IMR-90 (cell line): Measurements from ENCODE around the gene CXCL3. TPM values are rescaled to one million over a fixed set of nuclear protein-coding genes. Genes with fewer than 3 reads are reported as not detected.

Experiments used
- ATAC-seq: fragments of 200-7000 bp; cut with Tn5 transposase; 2 replicates; pipeline ENCODE4 v1.9.1; 2020; ENCODE audit warnings: low read depth, mild to moderate bottlenecking, moderate library complexity
- BruUV-seq: library from RNA; stranded (reverse); fragments of 400-500 nt; replicated peaks from 2 replicates; lab custom pipeline; 2021; lab: Mats Ljungman, UMichigan
- CTCF ChIA-PET: fragments of 300-600 bp; formaldehyde crosslinking; extraction: SDS; loops from one replicate; lab custom pipeline; 2021; ENCODE audit warnings: antibody characterized with exemption; lab: Yijun Ruan, JAX
- POLR2A ChIA-PET: fragments of 300-600 bp; sonication (Branson Sonifier 250); formaldehyde crosslinking; loops from one replicate; lab custom pipeline; 2022; ENCODE audit warnings: antibody characterized with exemption; ENCODE audit not compliant: unreplicated experiment; lab: Charles Lee
- DNase-seq: peaks from one replicate; pipeline ENCODE4 v3.0.0; 2013
- H2AFZ ChIP-seq: replicated peaks from 2 replicates; pipeline ENCODE3; 2013; ENCODE audit warnings: low read length, mild to moderate bottlenecking; ENCODE audit not compliant: poor library complexity
- H2AK5ac ChIP-seq: 2 replicates; pipeline ENCODE4 v1.6.1; 2013; ENCODE audit warnings: low read depth, low read length, inconsistent platforms
- H2AK9ac ChIP-seq: replicated peaks from 2 replicates; pipeline ENCODE3; 2013; ENCODE audit warnings: mild to moderate bottlenecking, low read depth, low read length, moderate library complexity; ENCODE audit not compliant: poor library complexity
- H2BK120ac ChIP-seq: 2 replicates; pipeline ENCODE4 v1.6.1; 2013; ENCODE audit warnings: low read depth, low read length, inconsistent platforms
- H2BK15ac ChIP-seq: 3 replicates; pipeline ENCODE4 v1.6.1; 2013; ENCODE audit warnings: low read depth, low read length, inconsistent platforms
- H2BK20ac ChIP-seq: 2 replicates; pipeline ENCODE4 v1.6.1; 2013; ENCODE audit warnings: low read depth, mild to moderate bottlenecking, inconsistent platforms, low read length, moderate library complexity
- H2BK5ac ChIP-seq: 2 replicates; pipeline ENCODE4 v1.6.1; 2013; ENCODE audit warnings: mild to moderate bottlenecking, low read depth, low read length, inconsistent platforms; ENCODE audit not compliant: poor library complexity, severe bottlenecking
- H3K14ac ChIP-seq: replicated peaks from 2 replicates; pipeline ENCODE4 v1.6.1; 2013; ENCODE audit warnings: low read depth, low read length, inconsistent platforms
- H3K18ac ChIP-seq: 2 replicates; pipeline ENCODE4 v1.6.1; 2013; ENCODE audit warnings: low read depth, low read length, control low read depth
- H3K23ac ChIP-seq: 2 replicates; pipeline ENCODE4 v1.6.1; 2013; ENCODE audit warnings: low read depth, low read length, inconsistent platforms
- H3K27ac ChIP-seq: 2 replicates; pipeline ENCODE4 v1.5.1; 2013; ENCODE audit warnings: mild to moderate bottlenecking, control low read depth, low read length; ENCODE audit not compliant: insufficient read depth
- H3K27me3 ChIP-seq: 2 replicates; pipeline ENCODE4 v1.6.1; 2013; ENCODE audit warnings: low read length; ENCODE audit not compliant: control insufficient read depth, insufficient read depth
- H3K36me3 ChIP-seq: 2 replicates; pipeline ENCODE4 v1.6.1; 2013; ENCODE audit warnings: low read length, mixed read lengths; ENCODE audit not compliant: control insufficient read depth, insufficient read depth
- H3K4ac ChIP-seq: 2 replicates; pipeline ENCODE4 v1.6.1; 2013; ENCODE audit warnings: low read depth, low read length, inconsistent platforms
- H3K4me1 ChIP-seq: 2 replicates; pipeline ENCODE4 v1.6.1; 2013; ENCODE audit warnings: low read length, mixed read lengths; ENCODE audit not compliant: control insufficient read depth, insufficient read depth
- H3K4me2 ChIP-seq: 2 replicates; pipeline ENCODE4 v1.6.1; 2013; ENCODE audit warnings: low read depth, mild to moderate bottlenecking, control low read depth, low read length, moderate library complexity
- H3K4me3 ChIP-seq: 2 replicates; pipeline ENCODE4 v1.5.1; 2013; ENCODE audit warnings: low read depth, mild to moderate bottlenecking, control low read depth, low read length, moderate library complexity; ENCODE audit not compliant: insufficient read depth
- H3K56ac ChIP-seq: 2 replicates; pipeline ENCODE4 v1.6.1; 2013; ENCODE audit warnings: low read length, inconsistent platforms; ENCODE audit not compliant: insufficient read depth; ENCODE audit errors: extremely low read depth
- H3K79me1 ChIP-seq, 2 experiments: 2 replicates each; pipeline ENCODE4 v1.6.1; 2013; ENCODE audit warnings: low read length in 2 of 2, inconsistent platforms in 1 of 2, low read depth in 1 of 2
- H3K9ac ChIP-seq: 2 replicates; pipeline ENCODE4 v1.6.1; 2013; ENCODE audit warnings: low read depth, low read length, control low read depth
- H3K9me1 ChIP-seq: 2 replicates; pipeline ENCODE4 v1.6.1; 2013; ENCODE audit warnings: low read length, inconsistent platforms; ENCODE audit not compliant: insufficient read depth
- H3K9me3 ChIP-seq: 2 replicates; pipeline ENCODE4 v1.6.1; 2013; ENCODE audit warnings: low read length; ENCODE audit not compliant: control insufficient read depth, insufficient read depth
- H4K20me1 ChIP-seq: 2 replicates; pipeline ENCODE4 v1.6.1; 2013; ENCODE audit warnings: low read length, inconsistent platforms; ENCODE audit not compliant: insufficient read depth
- H4K5ac ChIP-seq: 2 replicates; pipeline ENCODE4 v1.6.1; 2013; ENCODE audit warnings: mild to moderate bottlenecking, low read depth, low read length, control low read depth
- H4K8ac ChIP-seq, 2 experiments: 2 replicates each; pipeline ENCODE4 v1.6.1; 2013; ENCODE audit warnings: low read depth in 2 of 2, low read length in 2 of 2, control low read depth in 1 of 2, inconsistent platforms in 1 of 2
- H4K91ac ChIP-seq: 2 replicates; pipeline ENCODE4 v1.6.1; 2013; ENCODE audit warnings: low read depth, low read length, inconsistent platforms; ENCODE audit not compliant: insufficient read depth
- CHD1 ChIP-seq: IDR thresholded peaks from 2 replicates; pipeline ENCODE4 v1.6.1; 2012; ENCODE audit warnings: low read depth, low read length, improper control_type of control experiment
- MAFK ChIP-seq: IDR thresholded peaks from 2 replicates; pipeline ENCODE4 v1.6.1; 2012; ENCODE audit warnings: low read depth, low read length, improper control_type of control experiment
- RFX5 ChIP-seq: IDR thresholded peaks from 2 replicates; pipeline ENCODE4 v1.8.0; 2012; ENCODE audit warnings: low read depth, mild to moderate bottlenecking, low read length, moderate library complexity
- WGBS, 2 experiments: methylation state at CpG; one replicate each; pipeline versions ENCODE4 v1.1.5 to v1.1.7; 2013; ENCODE audit warnings: missing lambda C conversion rate in 2 of 2; ENCODE audit not compliant: insufficient read length in 1 of 2; ENCODE audit errors: extremely low coverage in 2 of 2; 5-methylcytosine and 5-hydroxymethylcytosine counted together
- dilution Hi-C: fragments of 300-500 bp; cut with HindIII; formaldehyde crosslinking; loops from one replicate; pipeline ENCODE4 v1.14.3; 2018; ENCODE audit warnings: low sequenced_read_pairs; ENCODE audit not compliant: unreplicated experiment
- in situ Hi-C: fragments of 300-500 bp; cut with MboI; formaldehyde crosslinking; loops from 3 replicates; pipeline ENCODE4 v1.14.3; 2019; ENCODE audit warnings: low sequenced_read_pairs, inconsistent platforms, mixed read lengths
- intact Hi-C: fragments of 100-400 bp; cut with micrococcal nuclease; formaldehyde crosslinking; loops from 2 replicates; pipeline ENCODE4 v1.10.0; 2022
- polyA plus RNA-seq, 3 experiments: library from polyadenylated mRNA; depleted of rRNA; stranded (reverse); fragments of >200 nt; gene quantifications; 2 replicates each; pipeline ENCODE4 v1.2.3, GENCODE V29; 2012; ENCODE audit warnings: low replicate concordance in 1 of 3
- total RNA-seq: library from RNA; depleted of rRNA; stranded (reverse); fragments of >200 nt; gene quantifications from 2 replicates; pipeline ENCODE4 v1.2.3, GENCODE V29; 2012

Gene CXCL3
- total and polyA plus RNA-seq, 2 of the 4 experiments (the other 2 are of a cell fraction) = 0.18 to 0.74 TPM

GRCh38 chr4:74045772-74046171 lies 7.3 kb upstream of the CXCL3 start:
- Histone ChIP-seq H3K36me3 (no peaks in the 10 kb centered on the region), H3K9me1 (no peaks in the 10 kb centered on the region), H4K91ac (no peak overlapping the region), H2BK15ac (no peak overlapping the region), H4K8ac (no peak overlapping the region), H2AK9ac (no peak overlapping the region), H3K18ac (no peak overlapping the region), H3K14ac (no peak overlapping the region), H4K20me1 (no peaks in the 10 kb centered on the region), H2BK120ac (no peak overlapping the region), H3K4me2 (no peak overlapping the region), H3K9me3 (peaks cover 2% of the 10 kb centered on the region; the same call in 1 of the 2 replicates), H4K5ac (no peak overlapping the region), H2AK5ac (no peak overlapping the region), H3K56ac (no peak overlapping the region), H3K4ac (no peak overlapping the region), H2BK5ac (no peak overlapping the region), H3K27ac (no peak overlapping the region), H3K9ac (no peak overlapping the region), H2BK20ac (no peak overlapping the region), H3K4me3 (no peak overlapping the region), H3K4me1 (no peaks in the 10 kb centered on the region; the same call in 1 of the 2 replicates), H3K23ac (no peak overlapping the region), H3K27me3 (no peaks in the 10 kb centered on the region), H2AFZ (no peak overlapping the region), H3K79me1 (no peaks in the 10 kb centered on the region)
- POLR2A ChIA-PET = no interaction called here
- no CpG with 5 or more reads among the region's 2 CpGs for WGBS, 2 experiments
- TF ChIP-seq MAFK (no peak), CHD1 (no peak), RFX5 (no peak)
- DNase-seq (no peak), ATAC-seq (no peak)
- in situ Hi-C loops = no loop called here
- dilution Hi-C loops = no loop called here
- intact Hi-C loops = no loop called here
- BruUV-seq = no TSS peak
- CTCF ChIA-PET = no interaction called here
